GM18519 (cell line): ENCODE measurements around the gene TMEM182.

ENCODE experiments used
- ATAC-seq: cut with Tn5 transposase; IDR thresholded peaks from one replicate; pipeline ENCODE4 v1.9.1; 2021; ENCODE audit warnings: mild to moderate bottlenecking, moderate library complexity; ENCODE audit not compliant: unreplicated experiment, low FRiP score

Gene TMEM182

DNA sequence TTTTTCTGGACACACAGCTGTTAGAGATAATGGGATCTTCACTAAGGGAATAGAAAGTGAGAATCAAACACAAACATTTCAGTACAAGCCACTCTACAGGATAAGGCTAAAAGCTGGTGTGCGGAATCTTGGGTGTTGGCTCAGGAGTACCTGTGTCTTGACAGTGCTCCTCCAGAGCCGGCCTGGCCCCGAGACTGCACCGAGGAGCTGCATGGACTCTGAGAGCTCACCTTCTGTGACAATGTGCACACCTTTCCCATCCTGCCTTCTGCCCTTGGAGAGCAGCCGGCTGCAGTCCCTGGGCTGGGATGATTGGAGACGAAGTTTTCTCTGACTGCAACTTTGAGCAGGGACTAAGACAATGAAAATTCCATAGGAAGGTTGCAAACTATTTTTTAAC lies 89.1 kb downstream of the TMEM182 start:
- no peak for ATAC-seq

DNA sequence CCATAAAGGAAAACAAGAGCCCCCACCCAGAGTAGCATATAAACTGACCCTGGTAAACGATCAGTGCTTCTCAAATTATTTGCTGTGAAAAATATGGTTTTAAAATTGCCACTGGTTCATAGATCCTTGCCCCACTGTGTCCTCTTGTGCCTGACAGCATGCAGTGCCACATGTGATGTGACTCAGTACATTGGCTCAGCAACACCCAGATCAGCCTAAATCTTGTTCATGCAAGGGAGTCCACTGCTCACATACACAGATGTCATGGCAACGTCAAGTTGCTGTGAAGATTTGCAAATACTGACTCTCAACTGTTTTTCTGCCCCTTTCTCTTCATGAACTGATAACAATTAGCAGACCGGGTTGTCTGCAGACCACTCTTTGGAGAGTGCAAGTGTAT lies 91.0 kb downstream of the TMEM182 start:
- ATAC-seq: no peak
